ENCODE results near the gene TSACC.
"Not testable (repeated sequence)": the region's sequence is repeated elsewhere in the genome, so short reads cannot be mapped to it uniquely, and the experiment has no call there.

The TSACC gene

DNA sequence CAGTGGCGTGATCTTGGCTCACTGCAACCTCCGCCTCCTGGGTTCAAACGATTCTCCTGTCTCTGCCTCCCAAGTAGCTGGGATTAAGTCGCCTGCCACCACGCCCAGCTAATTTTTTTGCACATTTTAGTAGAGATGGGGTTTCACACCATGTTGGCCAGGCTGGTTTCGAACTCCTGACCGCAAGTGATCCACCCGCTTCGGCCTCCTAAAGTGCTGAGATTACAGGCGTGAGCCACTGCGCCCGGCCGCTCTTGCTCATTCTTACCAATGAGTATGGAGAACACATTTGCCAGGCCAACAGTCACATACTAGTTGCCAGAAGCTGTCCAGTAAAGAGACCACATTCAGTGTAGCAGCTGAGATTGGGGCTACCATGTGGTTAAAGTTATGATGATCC, 14.2 kb downstream of the TSACC start:
- not testable (repeated sequence) for H3K9ac ChIP-seq (ENCODE audit: low read depth, low read length); H3K36me3 ChIP-seq (ENCODE audit: control insufficient read depth, insufficient read depth, low read length); H3K27me3 ChIP-seq (ENCODE audit: control insufficient read depth, insufficient read depth, low read length); H3K4me3 ChIP-seq (ENCODE audit: low read depth, low read length); H3K4me1 ChIP-seq (ENCODE audit: control insufficient read depth, insufficient read depth, low read length); H3K9me3 ChIP-seq (ENCODE audit: control insufficient read depth, insufficient read depth, low read length)

DNA sequence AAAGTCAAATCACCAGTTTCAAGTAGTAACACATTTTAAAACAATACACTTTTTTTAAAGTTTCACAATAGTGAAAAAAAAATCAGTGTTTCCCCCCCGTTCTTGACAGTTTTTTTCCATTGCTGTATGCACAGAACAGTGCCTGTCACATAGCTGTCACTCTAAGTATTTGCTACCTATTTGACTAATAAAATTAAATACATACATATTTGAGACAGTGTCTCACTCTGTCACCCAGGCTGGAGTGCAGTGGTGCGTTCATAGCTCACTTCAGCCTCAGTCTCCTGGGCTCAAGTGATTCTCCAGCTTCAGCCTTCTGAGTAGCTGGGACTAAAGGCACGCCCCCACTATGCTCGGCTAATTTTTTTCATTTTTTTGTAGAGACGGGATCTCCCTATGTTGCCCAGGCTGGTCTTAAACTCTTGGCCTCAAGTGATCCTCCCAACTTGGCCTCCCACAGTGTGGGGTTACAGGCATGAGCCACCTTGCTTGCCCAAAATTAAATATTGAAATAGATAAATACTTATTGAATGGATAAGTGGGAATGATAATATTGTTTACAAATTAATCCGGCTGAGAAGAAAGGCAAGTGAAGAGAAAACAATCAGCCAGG, 18.0 kb downstream of the TSACC start:
- Histone ChIP-seq H3K9me3 (ENCODE audit: control insufficient read depth, insufficient read depth, low read length) (no peaks in the 10 kb centered on the region), H3K36me3 (ENCODE audit: control insufficient read depth, insufficient read depth, low read length) (no peaks in the 10 kb centered on the region), H3K27me3 (ENCODE audit: control insufficient read depth, insufficient read depth, low read length) (peaks cover 4% of the 10 kb centered on the region), H3K4me3 (ENCODE audit: low read depth, low read length) (peak overlapping the region; percentile 80), H3K9ac (ENCODE audit: low read depth, low read length) (no peak overlapping the region), H3K4me1 (ENCODE audit: control insufficient read depth, insufficient read depth, low read length) (no peaks in the 10 kb centered on the region)

DNA sequence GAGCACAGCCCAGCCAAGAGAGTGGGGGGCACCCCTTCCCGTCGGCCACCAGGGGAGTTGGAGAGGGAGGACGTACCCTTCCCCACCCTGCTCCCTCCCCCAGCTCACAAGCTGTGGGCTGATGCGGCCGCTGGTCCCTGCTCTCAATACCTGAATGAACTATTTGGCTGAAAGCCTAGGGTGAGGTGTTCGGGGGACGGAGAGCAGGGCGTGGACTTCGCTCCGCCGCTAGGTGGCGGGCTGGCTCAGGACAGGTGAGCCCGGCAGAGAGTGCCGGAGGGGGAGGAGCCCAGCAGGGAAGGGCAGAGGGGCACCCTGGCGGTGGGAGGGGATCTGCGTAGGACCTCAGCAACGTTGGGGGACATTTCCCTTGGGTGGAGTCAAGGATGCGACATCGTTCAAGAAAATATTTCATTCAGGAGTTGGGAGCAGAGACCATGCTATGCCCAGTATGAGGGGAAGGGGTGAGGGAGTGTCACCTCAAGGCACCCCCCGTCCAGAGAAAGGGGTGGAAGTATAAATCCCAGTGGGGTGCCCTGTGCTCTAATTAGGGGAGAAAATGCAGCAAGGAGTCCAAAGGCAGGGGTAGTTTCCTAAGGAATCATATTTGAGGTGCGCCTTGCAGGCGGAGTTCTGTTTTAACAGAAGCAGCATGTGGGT, 18.7 kb downstream of the TSACC start:
- Histone ChIP-seq H3K9me3 (ENCODE audit: control insufficient read depth, insufficient read depth, low read length) (no peaks in the 10 kb centered on the region), H3K27me3 (ENCODE audit: control insufficient read depth, insufficient read depth, low read length) (peaks cover 4% of the 10 kb centered on the region), H3K9ac (ENCODE audit: low read depth, low read length) (peak overlapping the region; percentile 16), H3K4me3 (ENCODE audit: low read depth, low read length) (peak overlapping the region; percentile 80), H3K36me3 (ENCODE audit: control insufficient read depth, insufficient read depth, low read length) (no peaks in the 10 kb centered on the region), H3K4me1 (ENCODE audit: control insufficient read depth, insufficient read depth, low read length) (no peaks in the 10 kb centered on the region)

DNA sequence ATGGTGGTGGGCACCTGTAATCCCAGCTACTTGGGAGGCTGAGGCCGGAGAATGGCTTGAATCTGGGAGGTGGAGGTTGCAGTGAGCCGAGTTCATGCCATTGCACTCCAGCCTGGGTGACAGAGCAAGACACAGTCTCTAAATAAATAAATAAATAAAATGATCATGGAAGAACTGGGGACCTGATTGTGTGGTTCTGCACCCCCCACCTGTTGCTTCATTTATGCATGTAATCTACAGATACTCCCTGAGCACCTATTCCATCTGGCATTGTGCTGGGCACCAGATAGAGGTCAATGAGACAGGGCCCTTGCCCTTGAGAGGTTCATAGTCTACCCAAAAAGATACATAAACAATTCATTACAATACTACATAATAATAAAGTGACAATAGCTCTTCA, 19.7 kb downstream of the TSACC start:
- peaks cover 4% of the 10 kb centered on the region for H3K27me3 ChIP-seq (ENCODE audit: control insufficient read depth, insufficient read depth, low read length)
- H3K9ac ChIP-seq (ENCODE audit: low read depth, low read length): no peak overlapping the region
- no peaks in the 10 kb centered on the region for H3K4me1 ChIP-seq (ENCODE audit: control insufficient read depth, insufficient read depth, low read length)
- H3K9me3 ChIP-seq (ENCODE audit: control insufficient read depth, insufficient read depth, low read length): no peaks in the 10 kb centered on the region
- no peaks in the 10 kb centered on the region for H3K36me3 ChIP-seq (ENCODE audit: control insufficient read depth, insufficient read depth, low read length)
- H3K4me3 ChIP-seq (ENCODE audit: low read depth, low read length): no peak overlapping the region

DNA sequence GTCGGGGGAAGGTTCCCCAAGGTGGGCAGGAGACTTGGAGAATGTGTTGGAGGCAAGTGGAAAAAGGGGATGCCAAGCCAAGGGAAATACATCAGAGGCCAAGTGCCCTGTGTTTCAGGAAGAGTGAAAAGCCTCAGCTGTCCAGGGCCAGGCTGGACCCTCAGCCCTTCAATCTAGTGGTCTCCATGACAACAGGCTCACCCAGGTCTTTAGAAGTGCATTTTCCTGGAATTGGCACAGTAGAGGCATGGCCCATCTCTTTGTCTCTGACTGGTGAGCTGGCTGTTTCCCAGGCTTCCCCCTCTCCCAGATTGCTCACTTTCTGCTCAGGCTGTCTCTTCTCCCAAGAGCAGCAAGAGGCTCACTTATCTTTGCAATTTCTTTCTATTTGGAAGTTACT, 20.3 kb downstream of the TSACC start:
- Histone ChIP-seq H3K27me3 (ENCODE audit: control insufficient read depth, insufficient read depth, low read length) (peaks cover 4% of the 10 kb centered on the region), H3K9ac (ENCODE audit: low read depth, low read length) (no peak overlapping the region), H3K9me3 (ENCODE audit: control insufficient read depth, insufficient read depth, low read length) (no peaks in the 10 kb centered on the region), H3K4me1 (ENCODE audit: control insufficient read depth, insufficient read depth, low read length) (no peaks in the 10 kb centered on the region), H3K36me3 (ENCODE audit: control insufficient read depth, insufficient read depth, low read length) (no peaks in the 10 kb centered on the region), H3K4me3 (ENCODE audit: low read depth, low read length) (no peak overlapping the region)

DNA sequence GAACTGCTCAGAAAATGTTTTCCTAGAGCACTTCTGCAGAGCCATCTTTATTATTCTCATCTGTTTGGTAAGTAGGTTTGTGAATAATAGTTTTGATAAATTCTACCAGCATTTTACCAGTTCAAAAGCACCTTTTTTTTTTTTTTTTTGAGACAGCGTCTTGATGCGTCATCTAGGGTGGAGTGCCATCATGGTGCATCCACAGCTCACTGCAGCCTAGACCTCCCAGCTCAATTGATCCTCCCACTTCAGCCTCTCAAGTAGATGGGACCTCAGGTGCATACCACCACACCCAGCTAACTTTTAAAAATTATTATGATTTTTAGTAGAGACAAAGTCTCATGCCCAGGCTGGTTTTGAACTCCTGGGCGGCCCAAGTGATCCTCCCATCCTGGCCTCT, 20.9 kb downstream of the TSACC start:
- Histone ChIP-seq H3K4me3 (ENCODE audit: low read depth, low read length) (no peak overlapping the region), H3K36me3 (ENCODE audit: control insufficient read depth, insufficient read depth, low read length) (no peaks in the 10 kb centered on the region), H3K9me3 (ENCODE audit: control insufficient read depth, insufficient read depth, low read length) (no peaks in the 10 kb centered on the region), H3K27me3 (ENCODE audit: control insufficient read depth, insufficient read depth, low read length) (peaks cover 4% of the 10 kb centered on the region), H3K9ac (ENCODE audit: low read depth, low read length) (no peak overlapping the region), H3K4me1 (ENCODE audit: control insufficient read depth, insufficient read depth, low read length) (no peaks in the 10 kb centered on the region)

DNA sequence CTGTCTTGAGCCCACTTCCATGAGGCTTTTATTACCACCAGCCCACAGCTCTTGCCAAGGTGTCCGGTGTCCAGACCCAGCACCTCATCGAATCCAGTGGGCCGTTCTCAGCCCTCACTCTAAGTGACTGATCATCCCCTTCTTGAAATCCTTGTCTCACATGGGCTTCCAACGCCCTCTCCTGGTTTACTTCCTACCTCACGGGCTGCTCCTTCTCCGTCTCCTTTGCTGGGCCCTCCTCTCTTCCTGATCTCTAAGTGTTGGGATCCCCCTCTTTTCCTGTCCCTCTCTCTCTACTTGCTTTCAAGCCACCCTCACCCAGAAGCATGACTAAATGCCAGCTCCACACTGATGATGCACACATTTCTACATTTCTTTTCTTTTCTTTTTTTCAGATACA, 21.6 kb downstream of the TSACC start:
- Histone ChIP-seq H3K4me3 (ENCODE audit: low read depth, low read length) (no peak overlapping the region), H3K9ac (ENCODE audit: low read depth, low read length) (no peak overlapping the region), H3K36me3 (ENCODE audit: control insufficient read depth, insufficient read depth, low read length) (no peaks in the 10 kb centered on the region), H3K4me1 (ENCODE audit: control insufficient read depth, insufficient read depth, low read length) (no peaks in the 10 kb centered on the region), H3K9me3 (ENCODE audit: control insufficient read depth, insufficient read depth, low read length) (no peaks in the 10 kb centered on the region), H3K27me3 (ENCODE audit: control insufficient read depth, insufficient read depth, low read length) (peaks cover 4% of the 10 kb centered on the region)

DNA sequence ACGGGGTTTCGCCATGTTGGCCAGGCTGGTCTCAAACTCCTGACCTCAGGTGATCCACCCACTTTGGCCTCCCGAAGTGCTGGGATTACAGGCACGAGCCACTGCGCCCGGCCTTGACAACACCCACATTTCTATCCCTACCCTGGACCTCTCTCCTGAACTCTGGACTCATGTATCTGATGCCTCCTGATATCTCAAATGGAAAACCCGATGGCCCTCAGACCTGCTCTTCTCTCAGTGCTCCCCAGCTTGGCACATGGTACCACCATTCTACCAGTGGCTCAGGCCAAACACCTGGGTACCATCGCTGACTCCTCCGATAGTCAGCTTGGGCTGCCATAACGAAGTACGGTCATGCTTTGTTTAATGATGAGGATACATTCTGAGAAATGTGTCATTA, 22.2 kb downstream of the TSACC start:
- no peak overlapping the region for H3K9ac ChIP-seq (ENCODE audit: low read depth, low read length)
- no peaks in the 10 kb centered on the region for H3K4me1 ChIP-seq (ENCODE audit: control insufficient read depth, insufficient read depth, low read length)
- H3K4me3 ChIP-seq (ENCODE audit: low read depth, low read length): no peak overlapping the region
- no peaks in the 10 kb centered on the region for H3K36me3 ChIP-seq (ENCODE audit: control insufficient read depth, insufficient read depth, low read length)
- peaks cover 4% of the 10 kb centered on the region for H3K27me3 ChIP-seq (ENCODE audit: control insufficient read depth, insufficient read depth, low read length)
- H3K9me3 ChIP-seq (ENCODE audit: control insufficient read depth, insufficient read depth, low read length): no peaks in the 10 kb centered on the region

DNA sequence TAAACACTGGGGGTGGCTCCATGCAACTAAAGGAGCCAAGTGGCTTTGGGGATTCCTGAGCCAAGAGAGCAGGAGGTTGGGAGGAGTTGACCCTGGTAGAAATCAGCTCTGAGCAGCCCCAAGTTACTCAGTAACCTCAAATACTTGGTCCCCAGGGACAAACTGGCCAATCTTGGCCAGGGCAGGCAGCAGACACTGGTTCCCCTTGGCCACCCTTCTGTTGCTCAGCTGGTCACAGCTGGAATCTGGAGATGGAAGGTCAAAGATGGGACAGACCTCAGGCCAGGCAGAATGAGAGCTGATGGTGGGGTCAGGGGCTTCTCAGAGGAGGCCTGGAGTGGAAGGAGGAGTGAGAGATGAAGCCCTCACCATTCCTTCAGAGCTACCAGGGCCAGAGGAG, 27.4 kb downstream of the TSACC start:
- H3K9me3 ChIP-seq (ENCODE audit: control insufficient read depth, insufficient read depth, low read length): no peaks in the 10 kb centered on the region
- H3K9ac ChIP-seq (ENCODE audit: low read depth, low read length): no peak overlapping the region
- no peak overlapping the region for H3K4me3 ChIP-seq (ENCODE audit: low read depth, low read length)
- no peaks in the 10 kb centered on the region for H3K36me3 ChIP-seq (ENCODE audit: control insufficient read depth, insufficient read depth, low read length)
- H3K27me3 ChIP-seq (ENCODE audit: control insufficient read depth, insufficient read depth, low read length): peaks cover 21% of the 10 kb centered on the region
- no peaks in the 10 kb centered on the region for H3K4me1 ChIP-seq (ENCODE audit: control insufficient read depth, insufficient read depth, low read length)

DNA sequence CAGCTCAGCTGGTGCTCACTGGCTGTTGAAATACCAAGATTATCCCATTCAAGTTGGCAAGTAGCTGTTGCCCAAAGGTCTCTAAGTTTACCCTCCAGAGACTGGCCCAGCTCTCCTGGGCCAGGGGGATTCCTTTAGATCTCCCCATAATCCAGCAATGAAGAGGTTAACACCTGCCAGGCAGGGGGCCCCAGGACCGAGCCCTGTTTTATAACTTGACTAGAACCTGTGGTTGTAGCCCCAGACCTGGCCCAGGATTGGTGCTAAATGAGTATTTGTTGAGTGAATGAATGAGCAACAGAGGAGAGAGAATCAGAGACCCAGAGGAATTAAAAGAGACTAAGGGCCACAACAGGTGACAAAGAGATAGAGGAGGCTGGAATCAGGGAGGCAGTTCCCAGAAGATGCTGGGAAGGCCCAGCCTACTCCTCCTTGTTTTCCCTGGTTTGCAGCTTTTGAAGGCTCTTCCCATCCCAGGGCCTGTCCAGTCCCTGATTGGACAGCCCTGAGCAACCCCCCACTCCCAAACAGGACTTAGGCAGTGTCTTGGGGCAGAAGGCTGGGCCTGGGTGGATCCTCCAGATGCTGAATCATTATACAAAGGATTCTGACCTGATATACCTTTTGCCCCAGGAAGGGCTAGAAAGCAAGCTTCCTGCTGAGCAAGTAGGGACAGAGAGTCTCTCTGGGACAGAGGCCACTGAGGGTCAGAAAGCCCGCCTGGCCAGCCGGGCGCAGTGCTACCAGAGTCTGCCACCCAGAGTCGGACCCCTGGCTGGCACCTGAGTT, 28.2 kb downstream of the TSACC start:
- Histone ChIP-seq H3K36me3 (ENCODE audit: control insufficient read depth, insufficient read depth, low read length) (no peaks in the 10 kb centered on the region), H3K9ac (ENCODE audit: low read depth, low read length) (no peak overlapping the region), H3K27me3 (ENCODE audit: control insufficient read depth, insufficient read depth, low read length) (peaks cover 22% of the 10 kb centered on the region), H3K9me3 (ENCODE audit: control insufficient read depth, insufficient read depth, low read length) (no peaks in the 10 kb centered on the region), H3K4me1 (ENCODE audit: control insufficient read depth, insufficient read depth, low read length) (no peaks in the 10 kb centered on the region), H3K4me3 (ENCODE audit: low read depth, low read length) (no peak overlapping the region)

DNA sequence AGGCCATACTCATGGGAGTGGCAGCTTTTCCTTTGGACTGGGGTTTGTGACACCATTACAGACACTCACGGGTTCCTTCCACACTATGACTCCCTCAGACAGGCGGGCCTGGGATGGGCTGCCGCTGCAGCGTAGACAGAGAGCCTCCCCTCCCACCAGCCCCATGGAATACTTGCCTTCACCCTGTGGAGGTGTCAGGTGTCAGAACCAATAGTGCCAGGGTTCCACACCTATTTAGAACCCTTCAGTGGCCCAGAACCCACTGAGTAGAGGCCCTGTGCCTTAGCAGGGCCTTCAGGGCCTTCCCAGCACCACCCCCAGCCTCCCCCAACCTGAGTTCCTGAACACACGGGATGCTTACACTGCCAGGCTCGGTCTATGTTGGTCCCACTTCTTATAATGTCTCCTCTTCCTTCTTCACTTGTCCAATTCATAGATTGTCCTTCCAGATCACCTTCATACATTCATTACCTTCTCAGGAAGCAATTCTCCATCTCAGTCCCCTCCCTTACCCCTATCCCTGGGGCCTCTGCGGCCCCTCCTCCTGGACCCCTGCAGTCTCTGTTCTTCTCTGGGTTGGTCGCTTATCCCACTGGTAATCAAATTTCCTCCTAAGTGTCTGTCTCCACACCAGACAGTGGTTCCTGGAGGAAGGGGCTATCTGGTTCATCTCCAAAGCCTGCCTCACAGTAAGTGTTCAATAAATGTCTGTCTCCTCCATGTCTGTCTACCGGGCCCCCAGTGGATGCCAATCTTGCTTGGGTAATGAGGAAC, 29.2 kb downstream of the TSACC start:
- H3K9me3 ChIP-seq (ENCODE audit: control insufficient read depth, insufficient read depth, low read length): no peaks in the 10 kb centered on the region
- no peaks in the 10 kb centered on the region for H3K36me3 ChIP-seq (ENCODE audit: control insufficient read depth, insufficient read depth, low read length)
- H3K4me1 ChIP-seq (ENCODE audit: control insufficient read depth, insufficient read depth, low read length): no peaks in the 10 kb centered on the region
- peaks cover 26% of the 10 kb centered on the region for H3K27me3 ChIP-seq (ENCODE audit: control insufficient read depth, insufficient read depth, low read length)
- H3K9ac ChIP-seq (ENCODE audit: low read depth, low read length): no peak overlapping the region
- H3K4me3 ChIP-seq (ENCODE audit: low read depth, low read length): no peak overlapping the region
